SK-N-MC (cell line): ENCODE results near the gene ZDHHC21.

Source experiments
- EZH2 ChIP-seq: fragments of 200-600 bp; sonication (generic); IDR thresholded peaks from one replicate; pipeline ENCODE4 v1.6.1; 2017; ENCODE audit warnings: antibody characterized with exemption
- FOXP2 ChIP-seq: optimal IDR thresholded peaks from 2 replicates; pipeline ENCODE3; 2011; ENCODE audit warnings: mild to moderate bottlenecking, moderate library complexity; ENCODE audit not compliant: insufficient read depth; ENCODE audit errors: extremely low read length, control extremely low read depth
- POLR2AphosphoS5 ChIP-seq: IDR thresholded peaks from 2 replicates; pipeline ENCODE4 v1.6.1; 2012; ENCODE audit warnings: mild to moderate bottlenecking, low read depth, low read length, borderline replicate concordance

GRCh38 chr9:14674630-14675029 is 18.6 kb downstream of the ZDHHC21 start:
- no peak for TF ChIP-seq EZH2
- no peak for TF ChIP-seq POLR2AphosphoS5
- TF ChIP-seq FOXP2 = no peak
